CD4-positive, alpha-beta T cell treated with Interleukin-17A for 1 hour (primary cell): ENCODE data around the gene PTOV1.
"Not testable (repeated sequence)": the region's sequence is repeated elsewhere in the genome, so short reads cannot be mapped to it uniquely, and the experiment has no call there.

ENCODE experiments used
- DNase-seq: peaks from one replicate; pipeline ENCODE4 v3.0.0-alpha.2; 2020

The PTOV1 gene

DNA sequence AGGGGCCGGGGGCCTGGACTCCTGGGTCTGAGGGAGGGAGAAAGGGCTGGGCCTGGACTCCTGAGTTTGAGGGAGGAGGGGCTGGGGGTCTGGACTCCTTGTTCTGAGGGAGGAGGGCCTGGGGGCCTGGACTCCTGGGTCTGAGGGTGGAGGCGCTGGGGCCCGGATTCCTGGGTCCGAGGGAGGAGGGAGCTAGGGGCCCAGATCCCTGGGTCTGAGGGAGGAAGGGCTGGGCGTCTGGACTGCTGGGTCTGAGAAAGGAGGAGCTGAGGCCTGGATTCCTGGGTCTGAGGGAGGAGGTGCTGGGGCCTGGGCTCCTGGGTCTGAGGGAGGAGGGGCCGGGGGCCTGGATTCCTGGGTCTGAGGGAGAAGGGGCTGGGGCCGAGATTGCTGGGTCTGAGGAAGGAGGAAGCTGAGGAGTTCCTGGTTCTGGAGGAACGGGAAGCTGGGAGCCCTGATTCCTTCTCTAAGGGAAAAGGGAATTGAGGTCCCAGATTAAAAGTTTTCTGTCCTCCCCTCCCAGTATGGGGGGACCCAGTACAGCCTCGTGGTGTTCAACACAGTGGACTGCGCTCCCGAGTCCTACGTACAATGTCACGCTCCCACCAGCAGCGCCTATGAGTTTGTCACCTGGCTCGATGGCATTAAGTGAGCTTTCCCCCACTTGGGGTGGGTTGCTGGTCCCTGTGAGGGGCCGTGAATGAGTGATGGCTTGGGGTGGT, 32.1 kb upstream of the PTOV1 start:
- DNase-seq, result no peak

DNA sequence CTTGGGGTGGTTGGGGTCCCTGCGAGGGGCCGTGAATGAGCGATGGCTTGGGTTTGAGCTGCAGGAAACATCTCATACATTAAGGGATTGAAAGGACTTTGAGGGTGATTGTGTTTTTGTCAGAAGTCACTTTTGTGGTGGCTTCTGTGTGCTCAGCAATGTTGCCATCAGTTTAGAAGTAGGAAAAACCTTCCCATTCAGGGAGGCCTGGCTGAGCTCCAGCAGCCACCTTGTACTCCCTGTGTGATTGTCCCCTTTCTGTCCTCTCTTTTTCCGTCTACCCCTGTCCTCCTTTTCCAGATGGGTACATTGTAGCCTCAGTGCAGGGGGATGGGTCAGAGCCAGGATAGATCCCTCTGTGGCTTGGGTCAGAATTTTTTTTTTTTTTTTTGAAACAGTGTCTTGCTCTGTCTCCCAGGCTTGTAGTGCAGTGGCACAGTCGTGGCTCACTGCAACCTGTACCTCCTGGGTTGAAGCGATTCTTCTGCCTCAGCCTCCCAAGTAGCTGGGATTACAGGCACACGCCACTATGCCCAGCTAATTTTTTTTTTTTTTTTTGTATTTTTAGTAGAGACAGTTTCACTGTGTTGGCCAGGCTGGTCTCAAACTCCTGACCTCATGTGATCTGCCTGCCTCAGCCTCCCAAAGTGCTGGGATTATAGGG, 31.4 kb upstream of the PTOV1 start:
- not testable (repeated sequence) for DNase-seq

DNA sequence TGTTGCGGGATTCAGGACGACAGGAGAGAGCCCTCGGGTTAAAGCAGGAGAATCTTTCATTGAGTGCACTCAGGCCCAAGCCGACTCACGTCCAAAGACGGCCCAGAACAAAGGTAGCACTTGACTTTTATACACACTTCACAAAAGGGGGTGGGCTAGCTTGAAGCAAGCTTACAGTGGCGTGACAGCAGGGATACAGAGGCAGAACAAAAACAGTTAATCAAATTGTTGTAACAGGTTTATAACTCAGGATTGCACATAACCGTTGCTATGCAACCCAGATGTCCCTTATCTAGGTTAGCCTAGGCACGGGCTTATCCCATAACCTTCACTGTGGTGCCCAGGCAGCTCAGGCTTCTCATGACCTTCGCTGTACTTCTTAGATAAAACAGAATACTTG, 30.8 kb upstream of the PTOV1 start:
- no peak for DNase-seq

DNA sequence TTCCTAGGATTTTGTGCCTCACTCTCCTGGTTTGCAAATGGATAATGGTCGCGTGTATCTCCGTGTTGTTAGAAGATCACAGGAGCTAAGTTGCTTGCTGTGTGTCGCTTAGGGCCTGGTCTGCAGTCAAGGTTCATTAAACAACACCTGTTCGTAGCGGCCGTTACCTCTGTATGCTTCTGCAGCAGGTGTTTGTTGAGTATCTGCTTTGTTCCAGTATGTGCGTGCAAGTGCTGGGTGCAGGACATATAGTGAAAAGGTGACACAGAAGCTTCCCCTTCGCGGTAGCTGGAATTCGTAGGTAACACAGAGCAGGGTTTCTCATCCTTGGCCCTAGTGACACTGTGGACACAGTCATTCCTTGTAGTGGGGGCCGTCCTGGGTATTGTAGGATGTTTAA, 27.5 kb upstream of the PTOV1 start:
- DNase-seq, result no peak

DNA sequence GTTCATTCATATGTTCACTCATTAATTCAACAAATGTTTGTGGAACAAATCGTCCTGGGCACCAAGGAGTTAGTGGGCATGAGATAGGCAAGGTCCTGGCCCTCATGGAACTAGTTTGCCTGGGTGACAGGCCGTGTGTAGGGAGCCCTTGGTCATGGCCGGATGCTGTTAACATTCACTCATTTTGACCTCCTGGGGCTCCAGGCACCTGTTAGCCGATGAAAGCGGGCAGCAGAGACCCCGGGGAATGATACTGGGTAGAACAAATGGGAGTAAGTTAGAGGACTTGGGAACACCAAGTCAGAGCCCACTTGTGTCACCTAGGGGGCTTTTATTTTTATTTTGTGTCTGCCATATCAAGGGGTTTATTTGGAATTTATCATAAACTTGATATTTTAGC, 26.3 kb upstream of the PTOV1 start:
- DNase-seq, result no peak

DNA sequence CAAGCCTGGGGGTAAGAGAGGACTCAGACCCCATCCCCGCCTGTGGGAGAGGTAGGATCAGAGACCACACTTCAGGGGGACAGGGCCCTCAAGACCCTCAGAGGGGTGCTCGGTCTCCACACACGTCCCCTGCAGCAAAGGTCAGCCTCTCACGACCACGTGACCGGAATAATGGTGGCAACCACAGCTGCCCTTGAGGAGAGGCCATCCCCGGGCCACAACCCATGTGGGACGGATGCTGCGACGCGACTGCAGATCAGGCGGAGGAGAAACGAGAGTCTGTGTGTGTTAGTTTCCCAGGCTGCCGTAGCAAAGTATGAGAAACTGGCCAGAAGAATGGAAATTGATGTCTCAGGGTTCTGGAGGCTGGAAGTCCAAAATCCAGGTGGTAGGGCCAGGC, 23.9 kb upstream of the PTOV1 start:
- no peak for DNase-seq

DNA sequence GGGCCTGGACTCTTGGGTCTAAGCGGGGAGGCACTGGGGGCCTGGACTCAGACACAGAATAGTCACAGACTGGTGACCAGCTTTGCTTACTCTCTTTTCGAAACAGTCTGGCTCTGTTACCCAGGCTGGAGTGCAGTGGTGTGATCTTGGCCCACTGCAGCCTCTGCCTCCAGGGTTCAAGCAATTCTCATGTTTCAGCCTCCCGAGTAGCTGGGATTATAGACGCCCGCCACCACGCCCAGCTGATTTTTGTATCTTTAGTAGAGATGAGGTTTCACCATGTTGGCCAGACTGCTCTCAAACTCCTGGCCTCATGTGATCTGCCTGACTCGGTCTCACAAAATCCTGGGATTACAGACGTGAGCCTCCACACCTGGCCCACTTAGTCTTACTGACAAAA, 21.8 kb upstream of the PTOV1 start:
- no peak for DNase-seq

DNA sequence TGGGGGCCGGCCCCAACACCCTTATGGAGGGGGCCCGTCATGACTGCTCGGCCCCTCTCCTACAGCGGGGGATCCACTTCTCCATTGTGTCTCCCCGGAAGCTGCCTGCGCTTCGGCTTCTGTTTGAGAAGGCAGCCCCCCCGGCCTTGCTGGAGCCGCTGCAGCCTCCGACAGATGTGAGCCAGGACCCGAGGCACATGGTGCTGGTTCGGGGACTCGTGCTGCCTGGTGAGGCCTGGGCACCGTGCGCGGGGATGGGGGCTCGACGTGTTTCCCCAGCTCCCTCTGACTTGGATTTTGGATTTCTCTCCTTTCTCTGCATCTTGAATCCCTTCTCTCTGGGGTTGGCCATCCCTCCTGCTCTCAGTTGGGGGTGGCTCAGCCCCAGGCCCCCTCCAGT, 21.2 kb upstream of the PTOV1 start:
- no peak for DNase-seq

DNA sequence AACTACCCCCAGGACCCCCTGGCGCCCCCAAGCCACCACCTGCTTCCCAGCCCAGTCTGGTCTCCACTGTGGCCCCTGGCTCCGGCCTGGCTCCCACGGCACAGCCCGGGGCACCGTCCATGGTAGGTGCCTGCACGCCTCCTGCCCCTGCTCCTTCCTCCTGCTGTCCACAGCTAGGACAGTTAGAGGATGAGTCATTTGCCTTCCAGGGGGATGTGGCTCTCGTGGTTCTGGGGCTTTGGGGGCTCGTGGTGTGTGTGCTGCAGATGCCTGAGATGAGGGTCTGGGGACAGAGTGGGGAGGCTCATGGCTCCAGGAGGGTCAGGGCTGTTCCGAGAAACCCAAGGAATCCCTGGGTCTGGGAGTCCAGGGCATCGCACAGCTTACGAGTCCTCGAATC, 20.2 kb upstream of the PTOV1 start:
- no peak for DNase-seq

DNA sequence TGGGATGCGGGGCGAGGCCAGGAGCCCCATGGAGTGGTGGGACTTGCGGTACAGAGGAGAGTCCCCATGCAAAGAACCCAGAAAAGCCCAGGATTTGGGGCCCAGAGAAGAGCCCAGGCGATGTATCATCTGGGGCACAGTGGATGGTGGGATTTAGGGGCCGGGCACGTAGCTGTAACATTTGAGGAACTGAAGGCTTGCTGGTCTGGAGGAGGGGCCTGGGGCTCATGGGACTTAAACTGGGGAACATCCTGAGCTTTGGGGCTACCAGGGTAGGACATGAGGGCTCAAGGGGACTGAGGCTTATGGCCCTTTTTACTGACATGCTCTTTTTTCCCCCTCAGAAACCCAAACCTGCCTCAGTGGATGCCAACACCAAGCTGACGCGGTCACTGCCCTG, 19.4 kb upstream of the PTOV1 start:
- no peak for DNase-seq

DNA sequence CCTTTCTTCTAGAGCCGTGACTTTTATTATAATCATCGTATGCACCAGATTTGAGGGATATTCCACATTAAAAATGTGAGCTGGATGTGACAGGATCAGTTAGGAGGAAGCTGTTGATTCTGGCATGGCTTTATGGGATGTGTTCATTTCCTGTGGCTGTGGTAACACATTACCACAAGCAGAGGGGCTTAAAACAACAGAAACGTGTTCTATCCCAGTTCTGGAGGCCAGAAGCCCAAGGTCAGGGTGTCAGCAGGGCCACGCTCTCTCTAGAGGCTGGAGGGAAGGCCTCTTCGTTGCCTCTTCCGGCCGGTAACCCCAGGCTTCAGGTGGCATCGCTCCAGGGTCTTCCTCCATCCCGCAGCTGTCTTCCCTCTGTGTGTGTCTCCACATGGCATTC, 18.4 kb upstream of the PTOV1 start:
- DNase-seq, result no peak

DNA sequence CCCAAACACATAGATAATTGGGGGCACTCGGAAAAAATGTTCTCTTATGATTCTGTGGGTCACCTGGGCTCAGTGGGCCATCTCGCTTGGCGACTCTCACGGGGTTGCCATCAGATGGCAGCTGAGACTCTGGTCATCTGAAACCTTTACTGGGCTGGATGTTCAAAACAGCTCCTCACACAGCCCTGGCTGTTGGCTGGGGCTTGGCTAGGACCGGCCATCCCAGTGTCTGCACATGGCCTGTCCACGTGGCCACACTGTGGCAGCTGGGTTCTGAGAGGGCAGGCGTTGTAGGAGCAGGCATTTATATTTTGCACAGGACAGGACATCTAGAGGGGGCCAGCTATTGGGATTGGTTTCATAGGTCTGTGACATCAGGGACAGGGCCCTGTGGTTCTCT, 17.4 kb upstream of the PTOV1 start:
- no peak for DNase-seq

DNA sequence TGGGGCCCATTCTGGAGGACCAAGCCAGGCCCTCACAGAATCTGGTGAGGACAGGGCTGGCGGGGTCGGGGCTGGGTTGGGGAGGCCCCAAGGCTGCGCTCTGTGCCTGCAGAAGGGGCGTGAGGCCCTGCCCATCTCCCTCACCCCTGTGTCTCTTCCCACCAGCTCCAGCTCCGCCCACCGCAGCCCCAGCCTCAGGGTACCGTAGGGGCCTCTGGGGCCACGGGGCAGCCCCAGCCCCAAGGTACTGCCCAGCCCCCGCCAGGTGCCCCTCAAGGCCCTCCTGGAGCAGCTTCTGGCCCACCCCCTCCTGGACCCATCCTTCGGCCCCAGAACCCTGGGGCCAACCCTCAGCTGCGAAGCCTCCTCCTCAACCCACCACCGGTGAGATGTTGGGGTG, 15.4 kb upstream of the PTOV1 start:
- no peak for DNase-seq

DNA sequence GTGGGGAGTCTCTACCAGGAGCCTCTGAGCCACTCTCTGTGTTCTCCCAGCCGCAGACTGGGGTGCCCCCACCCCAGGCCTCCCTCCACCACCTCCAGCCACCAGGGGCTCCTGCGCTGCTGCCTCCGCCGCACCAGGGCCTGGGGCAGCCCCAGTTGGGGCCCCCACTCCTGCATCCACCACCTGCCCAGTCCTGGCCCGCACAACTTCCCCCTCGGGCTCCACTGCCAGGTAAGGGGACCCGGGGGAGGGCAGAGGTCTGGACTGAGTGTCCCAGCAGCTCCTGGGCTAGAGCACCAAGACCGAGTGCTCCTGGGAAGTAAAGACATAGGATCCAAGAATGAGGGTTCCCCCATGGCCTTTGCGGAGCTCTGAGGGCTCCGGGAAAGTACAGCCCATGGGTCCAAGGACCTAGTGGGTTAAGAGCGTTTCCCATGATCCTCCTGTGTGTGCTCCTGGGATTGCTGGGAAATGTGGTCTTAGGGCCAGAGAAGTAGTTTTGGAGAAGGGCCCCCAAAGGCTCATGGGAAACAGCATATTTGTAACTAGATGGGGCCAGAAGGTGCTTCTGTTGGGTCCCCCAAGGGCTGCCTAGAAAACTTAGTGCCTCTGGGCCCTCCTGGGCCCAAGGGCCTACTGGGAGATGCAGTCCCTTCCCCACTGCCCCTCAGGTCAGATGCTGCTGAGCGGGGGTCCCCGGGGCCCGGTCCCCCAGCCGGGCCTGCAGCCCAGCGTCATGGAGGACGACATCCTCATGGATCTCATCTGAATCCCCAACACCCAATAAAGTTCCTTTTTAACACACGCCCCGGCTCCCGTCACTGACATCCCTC, 14.6 kb upstream of the PTOV1 start:
- DNase-seq, result no peak

DNA sequence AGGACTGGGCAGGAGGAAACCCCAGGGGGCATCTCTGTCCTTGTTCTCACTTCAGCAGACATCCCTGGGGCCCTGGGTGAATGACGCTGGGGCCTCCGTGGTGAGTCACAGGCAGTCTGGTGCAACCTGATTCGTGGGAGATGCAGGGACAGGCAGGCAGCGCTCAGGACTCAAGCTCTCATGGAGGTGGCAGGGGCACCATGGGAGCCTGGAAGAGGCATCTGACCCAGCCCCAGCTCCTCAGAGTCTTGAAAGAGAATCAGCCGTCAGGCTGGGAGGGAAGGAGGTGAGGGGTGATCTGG, 14.0 kb upstream of the PTOV1 start:
- DNase-seq, result no peak

DNA sequence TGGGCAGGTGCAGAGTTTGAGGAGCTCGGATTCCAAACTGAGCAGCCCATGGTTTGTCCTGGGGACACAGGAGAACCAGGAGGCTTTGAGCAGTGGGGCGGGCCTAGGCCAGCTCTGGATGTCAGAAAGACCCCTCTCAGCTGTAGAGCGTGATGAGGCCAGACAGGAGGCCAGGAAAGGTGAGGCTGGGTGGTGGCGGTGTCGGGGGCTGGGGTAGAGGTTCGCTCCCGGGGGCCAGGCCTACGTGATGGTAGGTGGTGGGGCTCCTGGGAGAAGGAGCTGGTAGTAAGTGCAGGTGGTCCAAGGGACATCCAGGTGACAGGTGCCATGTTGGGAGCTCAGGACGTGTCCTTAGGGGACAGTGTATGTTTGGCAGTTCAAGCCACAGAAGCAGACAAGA, 13.5 kb upstream of the PTOV1 start:
- no peak for DNase-seq

DNA sequence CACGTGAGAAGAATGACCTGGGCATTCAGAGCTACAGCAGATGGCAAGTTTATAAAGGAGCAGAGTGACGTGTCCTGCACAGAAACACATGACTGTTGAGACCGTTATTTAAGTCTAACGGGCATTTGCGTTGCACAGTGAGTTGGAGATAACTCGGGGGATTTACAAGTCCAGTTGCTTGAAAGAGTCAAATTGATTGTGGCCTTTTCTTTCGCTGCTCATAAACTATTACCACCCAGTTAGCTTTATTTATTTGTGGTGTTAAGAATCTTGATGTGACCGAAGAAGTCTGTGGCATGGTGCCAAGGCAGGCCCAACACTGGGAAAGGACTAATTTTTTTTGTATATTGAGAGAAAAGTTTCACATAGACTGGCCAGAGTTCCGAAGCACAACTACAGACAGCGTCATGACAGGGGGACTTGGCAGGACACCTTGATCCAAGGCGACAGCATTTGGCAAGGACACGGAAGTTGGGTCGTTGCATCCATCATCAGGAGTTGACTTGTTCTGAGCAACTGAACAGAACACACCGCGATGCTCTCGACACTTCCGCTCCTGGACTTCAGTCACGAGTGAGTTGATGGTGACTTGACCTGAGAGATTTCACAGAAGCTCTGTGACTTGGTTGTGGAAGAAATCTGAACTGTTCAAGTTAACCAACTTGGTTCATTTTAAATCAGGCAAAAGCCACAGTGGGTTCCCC, 11.9 kb upstream of the PTOV1 start:
- DNase-seq, result no peak

DNA sequence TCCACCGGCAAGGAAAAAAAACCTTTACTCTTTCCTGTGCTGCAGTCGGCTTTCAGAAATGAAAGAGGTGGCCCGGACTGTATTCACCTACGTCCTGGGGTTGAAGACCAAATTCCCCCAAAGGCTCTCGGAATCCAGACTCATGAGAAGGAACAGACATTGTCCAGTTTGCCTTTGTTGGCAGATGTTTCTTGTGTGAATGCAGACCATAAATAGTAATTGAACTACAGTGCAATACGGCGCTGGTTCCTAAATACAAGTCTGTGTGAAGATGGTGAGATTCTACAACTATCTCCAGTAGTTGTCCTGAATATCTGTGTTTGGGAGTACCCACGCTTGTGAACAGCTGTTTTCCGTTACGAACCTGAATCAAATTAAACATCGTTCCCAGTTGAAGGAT, 11.2 kb upstream of the PTOV1 start:
- DNase-seq, result no peak

DNA sequence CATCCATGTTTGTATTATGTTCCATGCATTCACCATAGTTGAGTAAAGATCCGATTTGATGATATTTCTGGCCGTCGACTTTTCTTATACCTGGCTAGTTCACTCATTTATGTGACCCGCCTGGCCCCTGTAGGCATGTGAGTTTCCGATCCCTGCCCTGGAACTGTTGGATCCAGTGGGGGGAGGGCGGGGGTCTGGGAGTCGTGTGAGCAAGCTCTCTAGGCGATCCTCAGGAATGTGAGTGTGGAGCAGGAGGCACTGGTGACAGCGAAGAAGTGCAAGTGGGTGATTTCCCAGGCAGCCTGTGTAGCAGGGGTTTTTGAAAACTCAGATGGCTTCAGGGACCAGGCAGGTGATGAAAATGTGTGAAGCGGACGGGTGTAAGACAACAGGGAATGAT, 10.6 kb upstream of the PTOV1 start:
- no peak for DNase-seq

DNA sequence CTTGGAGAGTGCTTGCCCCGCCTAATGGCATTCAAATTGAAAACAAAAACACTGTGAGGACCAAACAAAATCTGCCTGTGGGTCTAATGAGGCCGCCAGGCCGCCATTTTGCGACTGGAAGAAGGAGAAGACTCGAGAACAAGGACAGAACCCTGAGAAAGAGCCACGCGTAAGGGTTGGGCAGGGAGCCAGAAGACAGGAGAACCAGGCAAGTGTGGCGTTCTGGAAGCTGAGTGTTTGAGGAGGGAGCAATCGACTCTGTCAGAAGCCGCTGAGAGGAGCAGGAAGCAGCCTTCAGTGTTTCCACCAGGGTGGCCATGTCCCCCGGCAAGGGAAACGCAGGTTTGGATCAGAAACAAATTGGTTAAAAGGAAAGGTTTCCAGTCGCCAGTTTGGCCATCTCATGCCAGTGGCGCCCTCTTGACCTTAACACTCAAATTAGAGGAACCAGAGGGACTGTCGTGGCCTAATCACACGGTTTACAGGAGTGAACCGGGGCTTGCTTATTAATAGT, 10.2 kb upstream of the PTOV1 start:
- DNase-seq, result no peak

DNA sequence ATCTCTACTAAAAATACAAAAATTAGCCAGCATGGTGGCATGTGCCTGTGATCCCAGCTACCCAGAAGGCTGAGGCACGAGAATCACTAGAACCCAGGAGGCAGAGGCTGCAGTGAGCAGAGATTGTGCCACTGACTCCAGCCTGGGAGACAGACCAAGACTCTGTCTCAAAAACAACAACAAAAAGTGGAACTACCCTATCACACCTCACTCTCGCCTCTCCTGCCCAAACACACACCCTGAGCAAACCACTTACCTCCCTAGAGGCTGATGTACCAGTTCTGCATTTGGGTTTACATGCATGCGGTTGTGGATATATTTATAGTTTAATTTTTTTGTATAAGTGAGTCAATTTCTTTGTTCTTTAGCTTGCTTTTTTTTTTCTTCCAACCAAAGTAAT, 7.7 kb upstream of the PTOV1 start:
- no peak for DNase-seq

DNA sequence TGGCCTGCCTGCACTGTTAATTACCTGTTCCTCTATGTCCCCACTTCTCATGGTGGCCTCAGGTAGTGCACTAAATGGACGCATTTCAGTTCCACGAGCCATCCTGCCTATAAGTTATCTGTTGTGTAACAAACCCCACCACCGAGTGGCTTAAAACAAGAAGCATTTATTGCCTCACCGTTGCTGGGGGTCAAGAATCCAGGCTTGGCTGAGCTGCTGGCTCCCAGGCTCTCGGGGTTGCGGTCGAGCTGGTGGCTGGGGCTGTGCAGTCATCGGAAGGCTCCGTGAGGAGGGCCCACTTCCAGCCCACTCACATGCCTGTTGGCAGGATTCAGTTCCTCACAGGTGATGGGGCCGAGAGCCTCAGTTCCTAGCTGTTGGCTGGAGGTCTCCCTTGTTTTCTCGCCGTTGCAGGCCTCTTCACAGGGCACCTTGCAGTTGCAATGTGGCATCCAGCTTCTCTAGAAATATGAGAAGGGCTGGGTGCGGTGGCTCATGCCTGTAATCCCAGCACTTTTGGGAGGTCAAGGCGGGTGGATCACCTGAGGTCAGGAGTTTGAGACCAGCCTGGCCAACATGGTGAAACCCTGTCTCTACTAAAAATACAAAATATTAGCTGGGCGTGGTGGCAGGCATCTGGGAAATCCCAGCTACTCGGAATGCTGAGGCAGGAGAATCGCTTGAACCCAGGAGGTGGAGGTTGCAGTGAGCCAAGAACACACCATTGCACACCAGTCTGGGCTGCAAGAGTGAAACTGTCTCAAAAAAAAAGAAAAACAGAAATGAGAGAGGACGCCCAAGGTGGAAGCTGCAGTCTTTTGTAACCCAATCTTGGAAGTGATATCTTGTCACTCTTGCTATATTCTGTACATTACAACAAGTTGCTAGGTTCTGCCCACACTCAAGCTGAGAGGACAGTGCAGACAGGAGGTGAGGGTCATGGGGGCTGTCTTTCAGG, 6.5 kb upstream of the PTOV1 start:
- DNase-seq, result no peak
